GM19438 (cell line): ENCODE results near the gene PECR.

Experiments
- ATAC-seq: cut with Tn5 transposase; IDR thresholded peaks from one replicate; pipeline ENCODE4 v1.9.1; 2021; ENCODE audit warnings: low read depth; ENCODE audit not compliant: unreplicated experiment

Gene PECR

DNA sequence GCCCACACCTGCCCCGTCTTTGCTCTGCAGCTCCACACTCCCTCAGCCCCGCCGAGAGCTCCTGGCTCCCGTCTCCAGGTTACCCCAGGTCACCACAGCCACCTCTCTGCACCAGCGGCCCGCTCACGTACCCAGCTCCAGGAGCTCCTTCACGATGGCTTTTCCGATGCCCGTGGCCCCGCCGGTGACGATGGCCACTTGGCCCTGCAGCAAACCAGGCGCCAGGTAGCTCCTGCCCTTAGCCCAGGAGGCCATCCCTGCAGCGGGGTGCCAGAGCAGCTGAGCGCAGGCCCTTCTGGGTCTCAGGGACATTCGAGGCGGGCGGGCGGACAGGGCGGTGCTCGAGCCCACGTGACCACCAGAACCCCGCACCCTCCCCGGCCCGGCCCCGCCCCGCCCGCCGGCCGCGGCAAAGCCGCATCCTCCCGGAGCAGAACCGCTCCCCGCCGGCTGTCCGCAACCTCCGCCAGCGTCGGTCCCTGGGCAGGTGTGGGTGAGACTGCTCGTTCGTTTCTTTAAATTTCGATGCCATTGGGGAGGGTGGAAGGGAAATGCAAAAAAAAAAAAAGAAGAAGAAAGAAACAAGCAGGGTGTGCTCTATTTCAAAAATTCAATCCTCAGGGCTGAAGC lies at the start of gene PECR, which contains the start of gene TMEM169:
TSS of gene PECR (minus strand) at position 323 of the 630 bp plus-strand sequence. CDS start at position 255, 68 bp downstream.
TSS of gene TMEM169 (plus strand) at position 433 of the 630 bp plus-strand sequence. CDS start 14,045 bp downstream, outside the sequence.
- peak; percentile 96 for ATAC-seq

DNA sequence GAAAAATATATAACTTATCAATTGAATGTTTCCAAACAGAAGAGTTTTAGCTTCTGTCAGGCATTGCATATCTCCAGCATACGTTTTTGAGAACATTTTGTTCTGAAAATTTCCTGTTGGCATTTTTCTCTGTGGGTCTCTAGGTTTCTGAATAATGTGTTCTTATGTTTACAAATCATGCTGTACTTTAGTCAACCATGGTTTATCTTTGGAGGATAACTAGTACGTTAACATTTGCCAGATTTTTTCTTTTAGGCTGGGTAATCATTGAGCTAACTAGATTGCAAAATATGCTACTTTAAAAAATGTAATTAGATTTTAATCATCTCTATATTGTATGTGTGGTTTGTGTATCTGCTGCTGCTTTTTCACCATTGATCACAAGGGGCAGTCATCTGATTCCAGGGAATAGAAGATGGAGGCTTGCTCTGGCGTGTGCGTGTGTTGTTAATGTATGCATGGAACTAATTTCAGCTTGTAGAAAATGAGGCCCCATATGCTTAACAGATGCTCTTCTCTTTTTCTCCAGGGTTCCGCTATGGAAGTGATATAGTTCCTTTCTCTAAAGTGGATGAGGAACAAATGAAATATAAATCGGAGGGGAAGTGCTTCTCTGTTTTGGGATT lies 48.9 kb upstream of the PECR start:
- ATAC-seq, result no peak

DNA sequence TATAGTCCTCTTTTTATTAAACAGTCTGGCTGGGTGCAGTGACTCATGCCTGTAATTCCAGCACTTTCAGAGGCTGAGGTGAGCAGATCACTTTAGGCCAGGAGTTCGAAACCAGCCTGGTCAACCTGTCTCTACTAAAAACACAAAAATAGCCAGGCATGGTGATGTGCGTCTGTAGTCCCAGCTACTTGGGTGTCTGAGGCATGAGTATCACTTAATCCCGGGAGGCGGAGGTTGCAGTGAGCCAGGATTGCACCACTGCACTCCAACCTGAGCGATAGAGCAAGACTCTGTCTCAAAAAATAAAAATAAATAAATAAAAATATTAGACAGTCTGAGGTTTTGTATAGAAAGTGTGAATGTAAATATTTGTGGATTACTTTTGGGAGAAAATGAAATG lies 45.3 kb upstream of the PECR start:
- ATAC-seq, result no peak

DNA sequence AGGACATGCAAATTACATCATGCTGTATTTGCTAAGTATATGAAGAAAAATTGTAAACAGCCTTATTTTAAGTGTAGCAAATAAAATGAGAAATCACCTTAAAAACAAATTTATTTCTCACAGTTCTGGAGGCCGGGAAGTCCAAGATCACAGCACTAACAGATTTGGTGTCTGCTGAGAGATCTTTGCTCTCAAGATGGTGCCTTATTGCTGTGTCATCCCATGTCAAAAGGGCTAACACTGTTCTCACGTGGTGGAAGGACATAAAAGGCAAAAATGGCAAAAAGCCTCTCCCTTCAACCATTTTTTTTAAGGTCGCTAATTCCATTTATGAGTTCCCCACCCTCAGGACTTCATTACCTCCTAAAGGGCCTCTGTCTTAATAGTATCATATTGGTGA lies 39.6 kb upstream of the PECR start:
- no peak for ATAC-seq

DNA sequence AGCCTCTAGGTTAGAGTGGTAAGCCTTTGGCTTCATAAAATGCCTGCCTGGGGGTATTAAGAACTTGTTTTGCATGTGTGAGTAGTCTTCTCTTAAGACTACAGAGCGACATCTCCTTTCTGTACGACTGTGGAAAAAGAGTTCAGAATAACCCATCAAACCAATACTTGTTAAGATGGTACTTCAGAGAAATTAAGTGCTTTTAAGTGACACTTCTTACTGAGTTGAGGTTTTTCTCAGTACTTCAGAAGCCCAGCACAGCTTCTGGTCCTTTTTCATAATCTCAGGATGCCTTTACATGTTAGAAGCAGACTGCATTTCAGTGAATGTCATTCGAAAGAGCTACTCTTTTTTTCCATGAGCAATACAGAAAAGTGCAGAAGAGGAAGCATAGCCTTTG lies 38.4 kb upstream of the PECR start:
- no peak for ATAC-seq

DNA sequence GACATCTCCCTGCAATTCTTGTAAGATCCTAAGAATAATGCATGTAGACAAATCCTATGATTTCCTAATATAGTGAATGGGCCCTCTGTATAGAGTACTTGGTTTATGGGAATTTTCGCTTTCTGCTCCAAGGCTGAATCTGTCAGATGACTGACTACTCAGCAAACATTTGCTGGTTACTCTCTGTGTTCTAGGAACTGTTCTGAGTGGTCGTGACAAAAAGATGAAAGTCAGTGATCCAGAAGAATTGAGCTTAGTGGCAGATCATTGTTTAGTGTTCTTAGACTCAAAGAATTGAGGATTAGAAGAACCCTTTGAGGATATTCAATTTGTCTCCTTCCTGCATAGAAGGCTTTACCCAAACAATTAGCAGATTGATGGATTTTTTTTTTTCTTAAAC lies 37.5 kb upstream of the PECR start:
- ATAC-seq, result no peak

DNA sequence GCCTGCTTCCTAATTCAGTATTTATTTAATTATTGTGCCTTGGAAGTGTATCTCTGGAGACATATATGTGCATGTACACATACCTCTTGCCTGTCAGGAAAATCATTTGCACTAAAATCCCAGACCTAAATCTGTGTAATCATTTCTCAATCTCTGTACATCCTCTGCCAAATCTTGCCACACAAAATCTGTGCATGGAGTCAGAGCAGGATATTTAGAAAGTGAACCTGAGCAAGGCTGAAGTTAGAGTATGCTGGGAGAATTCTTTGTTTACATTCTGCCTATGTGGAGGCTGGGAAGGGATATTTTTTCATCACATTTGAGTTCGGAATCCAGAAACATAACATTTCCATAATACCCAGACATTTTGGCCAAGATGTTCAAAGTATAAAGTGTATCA lies 36.9 kb upstream of the PECR start:
- ATAC-seq, result no peak

DNA sequence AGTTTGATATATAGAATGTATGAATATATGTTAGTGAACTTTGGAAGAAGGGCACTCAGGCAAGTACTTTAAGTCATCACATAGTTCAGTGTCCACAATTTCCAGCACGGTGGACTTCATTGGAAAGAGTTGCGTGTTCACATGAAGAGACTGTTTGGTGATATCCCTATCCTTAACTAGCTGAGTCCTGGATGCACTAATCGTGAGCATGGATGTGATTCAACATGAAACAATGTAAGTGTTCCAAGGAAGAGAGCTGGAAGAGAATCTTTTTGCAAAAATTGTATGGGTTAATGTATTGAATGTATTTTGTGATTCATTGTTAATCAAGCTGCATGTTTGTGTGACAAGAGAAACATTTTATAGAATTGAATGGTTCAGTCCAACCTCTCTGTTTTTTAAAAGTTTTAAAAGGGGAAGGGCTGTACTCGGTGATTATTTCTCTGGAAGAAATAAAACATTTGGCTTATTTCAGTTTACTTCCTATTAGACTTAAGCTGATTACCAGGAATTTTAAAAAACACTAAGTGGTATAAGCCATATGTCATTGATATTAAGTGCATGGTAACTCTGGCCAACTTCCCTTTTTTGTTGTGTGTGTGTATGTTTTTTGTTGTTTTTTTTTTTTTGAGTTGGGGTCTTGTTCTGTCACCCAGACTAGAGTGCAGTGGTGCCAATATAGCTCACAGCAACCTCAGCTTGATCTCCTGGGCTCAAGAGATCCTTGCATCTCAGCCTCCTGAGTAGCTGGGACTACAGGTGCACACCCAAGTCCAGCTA lies 36.1 kb upstream of the PECR start:
- no peak for ATAC-seq

DNA sequence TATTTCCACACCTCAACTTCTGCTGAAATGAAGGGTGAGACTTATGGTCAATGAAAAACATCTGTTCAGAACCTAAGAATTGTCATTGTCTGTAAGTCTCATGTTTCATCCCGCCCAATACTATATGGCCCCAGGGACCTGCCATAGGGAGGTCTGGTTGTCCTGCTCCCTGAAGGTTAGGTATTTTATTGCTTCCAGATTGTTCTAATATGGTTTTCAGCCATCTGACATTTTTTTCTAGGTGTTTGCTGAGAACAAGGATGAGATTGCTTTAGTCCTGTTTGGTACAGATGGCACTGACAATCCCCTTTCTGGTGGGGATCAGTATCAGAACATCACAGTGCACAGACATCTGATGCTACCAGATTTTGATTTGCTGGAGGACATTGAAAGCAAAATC lies 34.8 kb upstream of the PECR start:
- ATAC-seq, result no peak

DNA sequence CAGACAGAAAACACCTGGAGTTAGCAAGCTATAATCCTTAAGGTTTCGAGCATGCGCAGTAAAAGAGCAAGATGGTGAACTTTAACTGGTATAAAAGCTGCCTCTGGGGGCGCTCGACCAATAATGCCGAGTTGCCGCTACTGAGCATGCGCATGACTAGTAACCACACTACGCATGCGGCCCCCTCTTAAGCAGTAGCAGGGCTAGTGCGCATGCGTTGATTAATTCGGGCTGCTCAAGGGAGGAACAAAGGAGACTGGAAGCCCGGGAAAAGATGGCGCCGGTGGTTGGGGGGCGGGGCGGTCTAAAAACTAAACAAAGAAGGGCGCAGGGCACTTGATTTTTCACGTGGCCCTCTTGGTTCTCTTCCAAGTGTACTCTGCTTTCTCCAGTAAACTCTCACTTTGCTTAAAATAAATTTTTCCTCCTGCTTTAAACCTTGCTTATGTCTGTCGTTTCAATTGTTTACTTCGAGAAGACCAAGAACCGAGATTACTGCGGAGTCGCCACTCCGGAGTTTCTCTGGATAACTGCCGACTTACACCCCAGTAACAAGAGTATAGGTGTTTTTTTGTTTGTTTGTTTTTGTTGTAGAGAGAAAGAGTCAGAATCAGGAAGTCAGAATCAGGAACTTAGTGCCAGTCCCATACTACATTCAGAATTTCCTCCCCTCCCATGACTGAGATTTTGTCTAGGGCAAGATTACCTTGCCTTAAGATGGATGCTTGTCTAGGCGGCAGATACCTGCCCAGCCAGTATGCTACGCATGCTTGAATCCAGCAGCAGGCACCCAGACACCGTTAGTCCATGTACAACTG lies 33.3 kb upstream of the PECR start:
- ATAC-seq, result peak; percentile 40

DNA sequence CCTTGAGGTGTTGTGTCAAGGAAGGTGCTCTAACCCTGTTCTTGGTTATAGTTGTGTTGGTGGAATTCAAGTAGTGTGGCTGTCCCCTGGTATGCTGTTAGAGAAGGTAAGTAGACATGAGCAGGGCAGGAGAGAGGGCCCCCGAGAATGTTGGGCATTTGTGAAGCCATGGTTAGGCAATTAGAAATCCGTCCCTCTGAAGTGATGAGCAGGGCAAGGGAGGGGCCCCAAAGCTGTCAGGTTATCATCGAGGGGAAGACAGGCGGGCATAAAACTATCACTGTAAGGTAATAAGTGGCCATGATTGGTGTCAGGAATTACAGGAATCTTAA lies 32.7 kb upstream of the PECR start:
- peak; percentile 6 for ATAC-seq

DNA sequence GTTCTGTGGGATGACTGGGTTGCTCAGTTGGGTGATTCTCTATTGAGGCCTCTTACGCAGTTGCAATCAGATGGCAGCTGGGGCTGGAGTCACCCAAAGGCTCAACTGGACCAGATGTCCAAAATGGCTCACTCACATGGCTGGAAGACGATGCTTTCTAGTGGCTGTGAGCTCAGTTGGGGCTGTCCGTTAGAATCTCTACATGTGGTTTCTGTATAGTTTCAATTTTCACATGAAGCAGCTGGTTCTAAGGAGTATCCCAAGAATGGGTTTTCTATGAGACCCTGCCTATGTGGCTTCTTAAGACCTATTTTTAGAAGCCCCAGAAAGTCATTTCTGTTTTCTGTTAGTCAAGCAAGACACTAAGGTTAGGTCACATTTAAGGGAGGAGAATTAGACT lies 32.0 kb upstream of the PECR start:
- ATAC-seq, result peak; percentile 77

DNA sequence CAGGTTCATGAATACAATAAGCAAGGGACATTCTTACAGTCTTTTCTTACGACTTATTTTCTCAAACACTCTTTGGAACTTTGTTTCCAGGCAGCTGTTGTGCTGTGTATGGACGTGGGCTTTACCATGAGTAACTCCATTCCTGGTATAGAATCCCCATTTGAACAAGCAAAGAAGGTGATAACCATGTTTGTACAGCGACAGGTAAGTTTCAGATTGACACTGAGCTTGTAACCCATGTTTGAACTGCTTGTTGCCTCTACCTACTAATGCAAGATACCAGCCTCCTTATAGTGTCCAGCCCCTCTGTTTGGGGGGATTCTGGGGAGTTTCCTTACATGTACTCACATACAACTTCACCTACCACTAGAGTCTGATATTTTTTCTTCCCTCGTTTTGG lies 31.3 kb upstream of the PECR start:
- ATAC-seq, result no peak

DNA sequence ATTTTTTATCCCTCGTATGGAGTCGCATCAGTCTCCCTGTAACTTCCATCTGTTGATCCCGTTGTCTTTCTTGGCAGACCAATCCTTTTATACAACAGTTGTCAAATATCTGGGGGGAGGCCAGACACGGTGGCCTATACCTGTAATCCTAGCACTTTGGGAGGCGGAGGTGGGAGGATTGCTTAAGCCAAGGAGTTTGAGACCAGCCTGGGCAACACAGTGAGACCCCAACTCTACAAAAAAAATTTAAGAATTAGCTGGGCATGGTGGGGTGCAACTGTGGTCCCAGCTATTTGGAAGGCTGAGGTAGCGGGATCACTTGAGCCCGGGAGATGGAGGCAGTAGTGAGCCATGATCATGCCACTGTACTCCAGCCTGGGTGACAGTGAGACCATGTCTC lies 29.5 kb upstream of the PECR start:
- no peak for ATAC-seq

DNA sequence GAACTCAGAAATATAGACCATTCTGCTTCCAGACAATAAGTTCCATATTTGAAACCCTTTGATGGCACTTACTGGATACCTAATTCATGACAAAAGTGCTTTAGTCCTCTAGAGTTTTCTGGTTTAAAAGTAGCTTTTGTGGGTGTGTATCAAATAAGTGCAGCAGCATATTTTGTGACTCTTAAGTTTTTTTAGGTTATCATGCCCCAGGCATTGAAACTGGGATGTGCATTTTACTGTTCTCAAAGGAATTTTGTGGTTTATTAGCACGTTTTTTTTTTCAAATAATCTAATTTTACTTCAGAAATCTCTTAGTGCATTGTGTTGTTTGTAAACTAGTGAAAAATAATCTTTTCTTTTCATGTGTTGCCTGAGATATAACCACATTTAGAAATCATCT lies 29.0 kb upstream of the PECR start:
- ATAC-seq, result no peak

DNA sequence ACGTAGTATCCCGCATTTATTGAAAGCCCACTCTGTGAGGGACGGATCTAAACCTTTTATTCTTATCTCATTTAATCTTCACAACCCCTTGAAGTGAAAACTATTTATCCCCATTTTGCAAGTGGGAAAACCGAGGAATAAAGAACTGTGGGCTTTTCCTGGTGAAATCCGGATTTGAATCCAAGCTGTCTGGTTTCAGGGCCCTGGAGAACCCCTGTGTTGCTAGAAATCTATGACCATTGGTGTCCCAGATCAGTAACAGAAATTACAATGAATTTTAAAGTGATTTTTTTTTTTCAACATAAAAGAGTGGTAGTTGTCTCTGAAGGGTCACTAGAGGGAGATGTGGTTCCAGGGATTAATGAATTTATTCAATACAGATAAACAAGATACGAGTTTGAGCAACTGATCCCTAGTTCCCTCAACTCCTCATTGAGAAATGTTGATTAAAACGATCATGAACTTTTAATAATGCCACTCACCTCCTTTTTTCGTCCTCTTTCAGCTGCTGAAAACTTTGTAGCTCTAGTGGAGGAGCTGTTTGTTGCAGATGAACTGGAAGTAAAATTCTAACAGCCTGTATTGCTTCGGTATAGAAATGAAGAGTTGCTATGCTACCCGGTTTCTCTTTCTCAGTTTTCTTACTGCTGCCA lies 28.5 kb upstream of the PECR start:
- ATAC-seq, result no peak

DNA sequence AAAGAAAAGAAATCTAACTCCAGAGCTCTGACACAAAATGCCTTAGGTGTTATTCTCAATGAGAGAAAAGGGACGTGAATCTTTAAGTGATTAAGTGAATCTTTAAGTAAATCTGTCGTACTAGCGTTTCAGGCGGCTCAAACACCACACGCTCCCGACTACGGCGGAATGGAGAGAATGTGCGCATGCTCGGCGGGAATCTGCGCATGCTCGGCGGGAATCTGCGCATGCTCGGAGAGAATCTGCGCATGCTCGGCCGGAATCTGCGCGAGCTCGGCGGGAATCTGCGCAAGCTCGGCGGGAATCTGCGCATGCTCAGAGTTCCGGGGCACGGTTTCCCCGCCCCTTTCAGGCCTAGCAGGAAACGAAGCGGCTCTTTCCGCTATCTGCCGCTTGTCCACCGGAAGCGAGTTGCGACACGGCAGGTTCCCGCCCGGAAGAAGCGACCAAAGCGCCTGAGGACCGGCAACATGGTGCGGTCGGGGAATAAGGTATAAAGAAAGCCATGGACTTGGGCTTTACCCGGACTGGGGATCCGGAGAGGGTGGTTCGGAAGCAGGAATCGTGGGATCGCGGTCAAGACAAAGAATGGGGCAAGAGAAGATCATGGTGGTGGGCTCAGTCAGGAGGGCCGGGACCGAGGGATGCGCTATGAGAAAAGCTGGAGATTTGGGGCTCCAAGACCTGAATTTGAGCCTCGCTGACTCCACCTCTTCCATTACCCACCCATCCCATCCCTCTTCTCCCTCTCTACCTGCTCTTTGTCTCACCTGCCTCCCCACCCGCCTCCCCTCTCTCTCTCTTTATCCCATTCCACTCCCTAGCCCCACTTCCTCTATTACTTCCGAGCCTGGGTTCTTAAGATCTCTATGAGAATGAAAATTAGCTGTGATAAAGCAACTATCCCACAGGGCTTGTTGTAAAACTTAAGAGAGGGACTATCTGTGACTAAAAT lies 27.6 kb upstream of the PECR start, which contains the start of gene XRCC5:
TSS of gene XRCC5 (plus strand) at position 382 of the 955 bp plus-strand sequence. CDS start at position 471, 89 bp downstream.
- peak; percentile 45 for ATAC-seq

DNA sequence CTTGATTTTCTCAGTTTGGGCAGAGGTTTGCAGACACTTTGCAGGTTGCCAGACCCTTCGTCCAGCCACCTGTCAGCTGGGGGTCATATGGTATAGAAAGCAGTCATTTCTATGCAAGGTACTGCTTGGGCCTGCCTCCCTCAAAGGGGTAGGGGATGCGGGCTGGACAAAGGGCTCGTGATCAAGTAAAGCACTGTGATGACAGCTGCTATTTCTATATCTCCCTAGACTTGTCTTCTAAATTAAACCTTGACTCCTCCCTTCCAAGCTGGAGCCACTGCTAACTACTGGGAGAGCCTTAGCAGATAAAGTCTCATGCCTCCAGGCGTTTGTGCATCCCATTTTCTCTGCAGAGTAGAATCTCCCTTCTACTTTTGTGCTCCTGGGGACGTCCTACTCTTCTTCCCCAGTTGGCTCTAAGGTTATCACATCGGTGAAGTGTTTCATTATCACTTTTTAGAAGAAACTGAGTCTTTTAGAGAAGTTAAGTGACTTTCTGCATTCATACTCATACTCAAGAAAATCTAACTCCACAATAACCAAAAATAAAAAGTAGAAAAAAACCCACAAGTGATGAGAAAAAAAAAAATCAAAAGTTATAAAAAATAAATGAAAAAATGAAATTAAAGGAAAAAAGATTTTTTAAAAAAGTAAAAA lies 26.8 kb upstream of the PECR start:
- ATAC-seq, result no peak

DNA sequence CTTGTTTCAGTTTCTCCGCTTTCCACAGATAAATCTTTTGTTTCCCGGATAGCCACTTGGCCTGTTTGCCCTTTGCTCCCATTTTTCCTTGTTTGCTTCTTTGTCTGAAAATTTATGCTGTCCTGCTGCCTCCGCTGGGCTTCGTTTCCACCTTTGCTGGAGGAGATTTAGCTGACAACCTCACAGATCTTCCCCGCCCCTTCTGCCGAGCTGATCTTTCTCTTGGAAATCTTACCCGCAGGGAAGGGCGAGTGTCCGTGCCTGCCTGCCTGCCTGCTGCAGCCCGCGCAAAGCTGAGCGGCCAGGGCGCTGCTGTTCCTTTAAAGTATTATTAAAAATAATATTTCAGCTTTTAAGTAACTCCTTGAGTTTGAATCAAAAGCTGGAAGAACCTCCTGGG lies 26.2 kb upstream of the PECR start:
- no peak for ATAC-seq
